AG20443 (cell line): ENCODE measurements around the gene TRIO.
A peak's percentile ranks its signal among the peaks of the same experiment; 100 is the strongest.

Source experiments
- DNase-seq: peaks from one replicate; pipeline ENCODE4 v3.0.0; 2012; ENCODE audit warnings: low spot score, mixed read lengths

TRIO gene

DNA sequence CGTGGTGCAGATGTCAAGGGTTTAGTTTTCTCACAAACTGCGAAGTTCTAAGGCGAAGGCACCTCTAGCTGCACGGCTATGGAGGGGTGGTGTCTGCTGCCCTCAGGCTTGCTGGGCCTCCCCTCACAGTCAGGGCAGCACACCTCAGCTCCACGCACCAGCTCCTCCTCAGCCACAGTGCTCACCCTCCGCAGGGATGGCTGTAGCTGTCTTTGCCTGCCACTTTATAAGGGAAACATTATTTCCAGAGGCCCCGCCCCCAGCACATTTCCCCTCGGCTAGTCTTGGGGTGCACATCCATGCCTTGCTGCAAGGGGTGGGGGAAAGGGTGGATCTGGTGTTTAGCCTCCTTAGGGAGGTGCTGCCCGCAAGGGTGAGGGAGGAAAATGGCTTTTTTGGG lies 154.6 kb downstream of the TRIO start:
- DNase-seq = no peak

DNA sequence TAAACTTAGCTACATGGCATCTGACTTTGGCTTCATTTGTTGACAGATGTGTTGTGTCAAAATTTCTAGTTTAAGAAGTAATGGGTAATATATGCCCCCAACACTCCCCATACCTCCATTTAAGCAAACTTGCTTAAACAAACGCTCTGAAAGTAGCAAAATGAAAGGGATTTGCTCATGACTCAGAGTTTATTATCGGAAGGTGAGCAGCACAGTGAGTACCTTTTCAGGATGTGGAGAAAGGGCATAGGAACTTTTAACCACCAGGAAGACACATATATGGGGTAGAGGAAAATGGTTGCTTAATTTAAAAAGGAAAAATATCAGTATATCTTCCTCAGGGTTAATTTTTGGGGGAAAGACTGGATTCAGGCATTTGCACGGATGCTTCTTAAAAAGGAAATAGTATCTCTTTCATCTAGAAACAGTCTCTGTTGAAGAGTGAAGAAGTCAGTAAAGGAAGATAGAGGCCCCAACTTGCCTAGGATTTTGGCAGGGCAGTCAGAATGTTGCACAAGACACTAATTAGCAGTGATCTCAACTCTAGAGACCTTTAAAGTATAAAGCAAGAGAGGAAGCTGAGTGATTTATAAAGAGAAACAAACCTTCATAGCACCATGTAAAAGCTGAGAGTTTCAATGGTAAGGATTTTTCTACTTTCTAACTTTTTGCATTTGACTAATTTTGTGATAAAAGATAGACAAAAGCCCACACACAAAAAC lies 155.1 kb downstream of the TRIO start:
- DNase-seq = peak; percentile 34

DNA sequence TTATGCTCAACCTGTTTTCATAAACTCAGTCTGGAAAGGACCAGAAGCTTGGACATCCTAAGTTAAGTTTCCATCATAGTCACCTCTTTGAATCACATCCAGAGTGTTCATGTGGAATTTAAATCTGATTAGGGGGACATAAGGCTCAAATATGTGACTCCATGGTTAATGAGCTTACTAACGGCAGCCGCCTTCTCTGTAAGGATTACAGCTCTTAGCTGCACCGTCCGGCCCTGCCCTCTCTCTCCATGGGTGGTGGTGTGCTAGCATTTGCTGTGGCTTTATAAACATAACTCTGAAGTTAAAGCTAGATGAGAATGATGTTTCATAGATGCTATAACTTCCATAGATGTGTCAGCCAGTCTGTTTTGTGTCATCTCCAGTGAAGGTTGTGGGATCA lies 156.5 kb downstream of the TRIO start:
- DNase-seq = no peak

DNA sequence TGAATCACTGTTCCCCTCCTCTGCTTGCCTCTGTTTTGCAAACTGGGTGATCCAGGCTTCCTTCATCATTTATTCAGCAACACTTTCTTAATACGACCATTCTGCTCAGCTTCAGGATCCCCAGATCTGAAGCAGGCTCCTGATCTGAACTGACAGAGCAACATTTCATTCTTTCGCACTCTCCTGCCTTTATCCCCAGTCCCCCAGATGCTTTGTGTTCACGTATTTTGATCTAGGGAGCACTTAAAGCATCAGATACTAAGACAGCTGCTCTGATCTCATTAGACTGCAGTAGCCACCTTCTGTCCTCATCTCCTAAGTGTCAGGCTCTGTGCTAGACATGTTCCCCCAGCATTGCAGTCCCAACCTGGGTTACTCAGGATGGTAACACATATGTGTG lies 158.0 kb downstream of the TRIO start:
- DNase-seq = no peak

DNA sequence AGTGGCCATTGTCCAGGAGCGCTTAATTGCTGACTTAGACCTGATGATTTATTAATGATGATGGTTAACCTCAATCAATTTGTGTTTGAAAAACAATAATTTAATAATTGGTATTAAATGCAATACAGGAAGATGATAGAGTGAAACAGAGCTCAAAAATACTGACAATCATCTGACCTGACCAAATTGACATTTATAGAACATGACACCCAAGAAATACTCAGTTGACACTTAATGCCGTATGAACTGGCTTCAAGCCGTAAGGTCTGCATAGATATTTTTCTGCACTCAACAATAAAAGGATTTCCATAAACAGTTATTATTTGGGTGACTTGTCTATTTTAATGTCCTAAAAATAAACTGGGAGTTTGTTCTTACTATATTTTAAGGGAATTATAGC lies 159.2 kb downstream of the TRIO start:
- DNase-seq = no peak

DNA sequence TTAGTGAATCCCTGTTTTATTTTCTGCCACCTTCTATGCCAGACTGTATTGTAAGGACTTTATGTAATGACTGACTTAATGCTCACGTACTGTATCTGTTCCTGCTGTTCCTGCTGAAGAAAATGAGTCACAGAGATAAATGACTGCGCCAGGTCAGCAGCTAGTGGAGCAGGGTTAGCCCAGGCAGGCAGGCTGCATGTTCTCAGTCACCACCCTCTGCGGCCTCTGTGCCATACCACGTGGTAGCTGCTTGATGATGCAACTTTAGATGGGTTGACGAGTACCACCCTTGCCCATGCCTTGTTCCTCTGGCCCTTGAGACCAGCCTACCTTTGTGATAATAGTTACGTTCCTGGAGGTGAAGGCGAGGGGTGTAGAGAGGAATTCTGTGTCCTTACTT lies 161.9 kb downstream of the TRIO start:
- DNase-seq = peak; percentile 56

DNA sequence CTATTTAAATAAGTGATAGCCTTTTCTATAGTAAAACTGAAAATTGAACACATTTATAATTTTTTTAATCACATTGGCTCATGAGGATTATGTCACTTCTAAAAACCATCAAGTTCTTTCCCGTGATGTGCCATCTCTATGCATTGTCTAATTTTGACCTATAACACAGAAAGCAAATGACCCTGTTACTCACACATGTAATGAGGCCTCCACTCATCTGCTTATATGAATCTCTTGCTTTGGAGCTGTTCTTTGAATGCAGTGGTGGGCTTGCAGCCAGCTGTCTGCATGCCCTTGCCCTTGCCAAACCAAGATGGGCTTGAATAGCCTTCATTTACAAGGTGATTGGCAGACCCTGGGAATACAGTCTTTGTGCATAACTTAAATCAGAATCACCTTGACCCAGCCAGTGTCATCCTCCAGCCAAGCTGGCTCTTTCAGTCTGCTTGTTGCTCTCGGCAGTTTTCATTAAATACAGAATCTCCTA lies 163.2 kb downstream of the TRIO start:
- DNase-seq = no peak

DNA sequence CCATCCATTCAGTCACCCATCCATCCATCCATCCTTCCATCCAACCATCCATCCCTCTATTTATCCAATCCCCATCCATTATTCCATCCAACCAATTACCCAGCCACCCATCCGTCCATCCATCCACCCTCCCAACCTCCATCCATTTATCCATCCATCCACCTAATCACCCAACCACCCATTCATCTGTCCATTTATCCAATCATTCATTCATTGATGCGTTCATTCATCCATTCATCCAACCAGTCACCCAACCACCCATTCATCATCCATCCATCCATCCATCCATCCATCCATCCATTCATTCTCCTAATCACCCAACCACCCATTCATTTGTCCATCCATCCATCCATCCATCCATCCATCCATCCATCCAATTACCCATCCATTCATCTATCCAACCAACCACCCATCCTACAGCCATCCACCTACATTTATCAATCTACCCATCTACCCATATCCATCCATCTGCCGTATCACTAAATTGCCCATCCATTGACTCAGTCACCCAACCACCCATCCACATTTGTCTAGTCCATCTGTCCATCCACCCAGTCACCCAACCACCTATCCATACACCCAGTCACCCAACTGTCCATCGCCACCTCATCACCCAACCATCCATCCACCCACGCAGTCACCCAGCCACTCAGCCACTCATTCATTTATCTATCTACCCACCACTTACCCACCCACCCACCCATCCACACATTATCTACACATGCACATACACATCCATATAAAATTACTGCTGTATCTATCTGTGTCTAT lies 165.4 kb downstream of the TRIO start:
- DNase-seq = no peak

DNA sequence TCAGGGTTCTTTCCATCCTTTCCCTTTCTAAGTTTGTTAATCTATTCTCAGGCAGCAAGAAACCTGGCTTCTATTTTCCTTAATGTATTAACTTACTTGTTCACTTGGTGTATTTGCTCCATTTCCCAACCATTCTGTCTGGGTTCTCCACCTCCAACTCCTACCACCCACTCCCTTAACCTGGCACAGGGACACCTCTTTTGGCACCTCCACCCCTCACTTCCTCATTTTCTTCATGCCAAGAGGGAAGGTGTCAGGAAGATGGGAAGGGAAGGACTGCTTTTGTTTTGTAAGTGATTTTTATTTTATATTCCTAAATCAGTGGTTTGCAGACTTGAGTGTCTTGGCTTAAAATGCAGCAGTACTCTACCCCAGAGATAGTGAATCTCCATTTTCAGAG lies 166.1 kb downstream of the TRIO start:
- DNase-seq = no peak

DNA sequence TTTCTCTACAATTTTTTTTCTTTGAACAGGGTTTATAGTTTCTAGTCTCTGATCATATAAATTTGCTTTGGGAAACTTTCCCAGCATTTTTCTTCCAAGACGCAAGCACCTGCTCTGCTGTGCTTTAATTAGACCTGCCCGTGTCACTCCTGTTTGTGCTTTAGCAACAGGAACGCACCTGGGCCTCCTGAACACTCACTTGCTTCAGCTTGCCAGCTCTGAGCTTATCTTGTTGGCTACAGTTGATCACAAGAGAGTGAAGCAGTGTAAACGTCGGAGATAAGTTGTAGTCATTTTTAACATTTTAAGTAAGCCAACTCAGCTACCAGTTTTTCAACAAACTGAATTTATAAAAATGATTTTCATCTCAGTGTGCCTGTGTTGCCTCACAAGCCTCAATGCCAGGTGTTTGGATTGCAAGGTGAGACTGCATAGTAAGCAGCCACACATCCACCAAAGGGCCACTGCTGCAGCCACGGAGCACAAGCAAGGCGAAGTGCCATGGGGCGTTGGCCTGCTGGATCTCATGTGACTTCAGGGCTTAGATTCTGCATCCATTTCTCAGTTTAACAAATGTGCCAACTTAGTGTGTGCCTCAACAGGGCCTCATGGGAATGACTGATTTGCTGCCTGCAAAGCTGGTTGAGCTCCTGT lies 166.9 kb downstream of the TRIO start:
- no peak for DNase-seq

DNA sequence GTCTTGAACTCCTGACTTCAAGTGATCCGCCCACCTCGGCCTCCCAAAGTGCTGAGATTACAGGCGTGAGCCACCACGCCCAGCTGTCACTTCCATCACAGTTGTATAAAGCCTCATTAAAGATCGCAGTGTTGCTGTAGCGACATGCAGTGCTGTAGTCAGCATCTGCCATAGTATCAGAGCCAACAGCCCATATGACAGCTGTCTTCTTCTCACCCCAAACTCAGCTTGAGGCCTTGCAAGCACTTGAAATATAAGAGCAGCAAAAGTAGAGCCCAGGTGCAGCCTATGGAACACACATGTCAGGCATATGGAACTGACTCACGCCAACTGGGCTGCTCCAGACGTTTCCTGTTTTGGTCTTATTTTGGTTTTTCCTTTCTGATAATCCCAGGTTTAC lies 167.8 kb downstream of the TRIO start:
- no peak for DNase-seq

DNA sequence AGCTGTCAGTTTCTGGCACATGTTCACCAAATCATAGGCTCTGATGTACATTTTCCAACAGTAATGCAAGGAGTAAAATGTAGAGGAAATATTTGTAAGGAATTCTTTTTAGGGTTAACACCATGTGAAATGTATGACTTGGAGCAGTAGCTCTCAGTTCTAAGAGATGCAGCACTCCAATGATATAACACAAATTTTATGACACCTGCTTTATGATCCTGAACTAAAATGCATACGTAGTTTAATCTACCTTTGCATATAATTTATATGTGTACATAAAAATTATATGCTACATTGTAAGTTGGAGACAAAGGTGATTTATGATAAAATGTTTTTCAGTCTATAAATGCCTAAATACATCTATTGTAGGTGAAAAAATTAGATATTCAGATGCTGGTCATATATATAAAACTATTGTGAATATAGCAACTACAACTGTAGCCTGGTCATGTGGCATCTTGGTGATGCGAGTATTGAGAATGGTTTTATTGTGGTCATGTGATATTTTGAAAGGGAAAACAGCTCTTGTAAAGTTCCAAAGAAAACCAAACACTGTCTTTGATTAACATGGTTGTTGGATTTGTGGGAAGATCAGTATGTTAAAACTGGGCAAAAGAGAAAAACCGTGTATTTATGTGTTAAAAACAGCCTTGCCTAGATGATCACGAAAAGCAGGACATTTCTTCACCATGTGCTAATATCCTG lies 171.0 kb downstream of the TRIO start:
- DNase-seq = no peak

DNA sequence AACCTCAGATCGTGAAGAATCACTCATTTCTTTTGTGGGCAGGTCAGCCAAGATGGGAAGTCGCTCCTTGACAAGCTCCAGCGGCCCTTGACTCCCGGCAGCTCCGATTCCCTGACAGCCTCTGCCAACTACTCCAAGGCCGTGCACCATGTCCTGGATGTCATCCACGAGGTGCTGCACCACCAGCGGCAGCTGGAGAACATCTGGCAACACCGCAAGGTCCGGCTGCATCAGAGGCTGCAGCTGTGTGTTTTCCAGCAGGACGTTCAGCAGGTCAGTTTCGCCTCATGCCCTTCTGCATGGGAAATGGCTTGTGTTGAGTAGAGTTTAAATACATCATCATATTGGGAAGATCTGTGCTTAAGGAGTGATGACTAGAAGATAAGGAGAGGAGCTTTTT lies 173.3 kb downstream of the TRIO start:
- DNase-seq = no peak

DNA sequence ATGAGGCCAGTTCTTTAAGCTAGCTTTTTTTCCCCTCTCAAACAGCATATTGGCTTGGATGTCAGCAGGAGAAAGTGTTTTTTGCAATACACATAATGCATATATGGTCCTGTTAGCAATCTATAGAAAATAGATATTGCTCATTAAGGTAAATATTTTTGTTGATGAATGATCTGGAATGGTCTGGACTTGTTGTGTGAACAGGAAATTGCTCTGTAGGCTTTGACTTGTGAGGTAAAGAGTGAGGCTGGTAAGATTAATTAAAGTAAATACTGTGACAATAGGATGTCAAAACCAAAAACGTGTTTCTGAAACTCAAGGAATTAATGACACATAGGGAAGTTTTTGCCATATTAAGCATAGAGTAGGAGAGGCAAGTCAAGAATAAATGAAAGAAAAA lies 176.0 kb downstream of the TRIO start:
- DNase-seq = no peak

DNA sequence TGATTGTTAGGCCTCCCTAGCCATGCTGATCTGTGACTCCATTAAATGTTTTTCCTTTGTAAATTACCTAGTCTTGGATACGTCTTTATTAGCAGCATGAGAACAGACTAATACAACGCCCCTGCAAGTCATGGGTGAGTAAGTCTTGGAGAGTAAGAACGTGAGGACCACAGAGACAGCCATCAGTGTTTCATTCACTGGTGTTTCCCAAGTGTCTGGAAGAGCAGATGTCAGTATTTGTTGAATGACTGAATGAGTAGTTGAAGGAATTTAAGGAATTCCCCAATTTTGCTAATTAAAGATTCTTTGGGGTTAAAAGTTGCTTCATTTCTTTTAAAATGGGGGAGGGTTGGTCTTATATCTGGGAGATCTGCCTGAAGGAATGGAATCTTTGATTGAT lies 178.8 kb downstream of the TRIO start:
- DNase-seq = no peak

DNA sequence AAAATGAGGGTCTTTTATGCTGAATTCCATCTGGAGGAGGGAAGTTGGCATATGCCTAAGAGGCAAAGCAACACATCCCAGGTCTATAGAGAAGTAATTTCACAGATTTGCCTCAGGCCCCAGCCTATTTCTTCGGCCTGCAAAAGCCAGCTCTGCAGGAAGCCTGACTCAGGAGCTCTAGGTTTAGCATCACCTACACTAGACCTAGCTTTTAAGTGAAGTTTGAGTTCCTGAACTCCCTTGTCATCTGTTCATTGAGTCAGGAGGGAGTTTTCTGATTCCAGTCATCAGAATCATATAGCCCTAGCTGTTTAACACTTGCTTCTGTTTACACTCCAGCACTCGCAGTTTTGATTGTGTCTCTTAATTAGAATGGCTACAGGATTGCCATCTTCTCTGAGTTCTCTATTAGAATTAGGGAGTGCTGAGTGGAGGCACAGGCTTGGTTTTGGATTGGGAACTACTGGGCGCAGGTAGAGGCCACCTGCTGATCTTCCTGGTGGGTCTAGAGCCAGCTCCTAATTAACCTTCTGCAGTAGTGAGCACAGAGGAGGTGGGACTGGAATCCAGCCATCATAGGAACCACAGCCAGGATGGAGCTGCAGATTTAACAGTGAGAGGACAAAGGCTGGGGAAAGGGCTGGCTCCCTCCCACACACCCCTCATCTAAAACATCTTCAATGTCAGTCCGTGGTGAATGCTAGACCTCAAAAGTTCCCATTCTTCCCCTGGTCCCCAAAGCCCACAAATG lies 179.5 kb downstream of the TRIO start:
- no peak for DNase-seq

DNA sequence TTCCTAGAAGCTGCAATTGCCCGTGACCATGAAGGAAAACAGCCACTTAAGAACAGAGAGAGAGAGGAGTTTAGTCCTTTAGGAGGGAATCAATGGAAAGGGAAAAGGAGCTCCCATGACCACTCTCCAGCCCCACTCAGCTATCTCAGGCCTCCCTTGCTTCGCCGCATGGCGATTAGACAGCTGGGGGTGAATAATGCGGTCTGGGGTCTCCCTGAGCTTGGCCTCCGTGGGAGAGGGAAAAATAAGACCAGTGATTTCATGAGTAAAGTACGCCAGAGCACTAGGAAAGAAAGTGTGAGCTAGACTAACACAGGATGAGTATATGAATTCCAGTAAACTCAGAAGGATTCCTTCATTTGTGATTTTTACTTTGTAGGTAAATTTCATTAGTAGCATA lies 180.3 kb downstream of the TRIO start:
- no peak for DNase-seq

DNA sequence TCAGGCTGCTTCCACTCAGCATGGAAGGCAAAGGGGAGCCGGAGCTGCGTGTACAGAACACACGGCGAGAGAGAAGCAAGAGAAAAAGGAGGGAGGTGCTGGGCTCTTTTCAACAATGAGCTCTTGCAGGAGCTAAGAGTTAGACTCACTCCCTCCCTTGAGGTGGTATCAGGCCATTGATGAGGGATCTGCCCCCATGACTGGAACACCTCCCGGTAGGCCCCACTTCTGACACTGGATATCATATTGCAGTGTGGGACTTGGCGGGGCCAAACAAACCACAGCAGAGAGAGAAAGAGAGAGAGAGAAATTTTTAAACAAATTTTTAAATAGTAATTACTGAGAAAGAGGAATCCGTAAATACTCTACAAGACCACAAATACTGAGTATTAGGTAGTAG lies 182.2 kb downstream of the TRIO start:
- DNase-seq = no peak

DNA sequence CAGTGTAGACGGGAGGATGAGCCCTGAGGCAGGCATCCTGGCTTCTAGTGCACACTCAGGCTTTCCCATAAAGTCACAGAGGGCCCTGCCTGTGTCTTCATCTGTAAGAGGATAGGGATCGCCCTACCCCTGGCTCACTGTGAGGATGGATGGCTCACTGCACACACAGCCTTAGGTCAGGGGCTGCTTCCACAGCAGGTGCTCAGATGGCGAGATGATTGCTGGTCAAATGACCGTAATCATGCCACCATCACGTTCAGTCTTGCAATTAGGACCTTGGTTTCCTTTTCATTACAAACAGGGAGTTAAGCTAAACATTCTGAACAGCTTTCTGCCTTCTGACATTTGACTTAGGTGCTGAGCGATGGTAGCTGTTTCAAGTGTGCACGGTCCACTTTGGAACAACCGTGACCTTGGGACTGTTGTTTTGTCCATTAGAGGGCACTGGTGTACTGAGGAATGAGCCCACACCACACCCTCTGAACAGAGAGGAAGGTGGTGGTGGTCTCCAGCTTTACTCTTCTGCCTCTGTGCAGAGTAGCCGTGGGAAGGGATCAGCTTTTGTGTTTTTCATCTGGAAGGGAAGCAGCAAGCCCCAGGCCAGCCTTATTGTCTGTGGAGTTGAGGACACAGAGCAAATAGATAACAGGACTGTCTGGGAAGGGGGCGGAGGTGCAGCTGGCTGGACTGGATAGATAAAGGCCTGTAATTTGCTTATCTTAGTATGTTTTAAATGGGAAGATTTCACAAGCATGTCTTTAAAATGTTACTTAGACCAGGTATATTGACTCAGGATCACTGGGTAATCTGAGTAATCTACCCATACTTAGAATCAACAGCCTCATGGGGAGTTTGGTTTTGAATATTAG lies 183.1 kb downstream of the TRIO start:
- no peak for DNase-seq

DNA sequence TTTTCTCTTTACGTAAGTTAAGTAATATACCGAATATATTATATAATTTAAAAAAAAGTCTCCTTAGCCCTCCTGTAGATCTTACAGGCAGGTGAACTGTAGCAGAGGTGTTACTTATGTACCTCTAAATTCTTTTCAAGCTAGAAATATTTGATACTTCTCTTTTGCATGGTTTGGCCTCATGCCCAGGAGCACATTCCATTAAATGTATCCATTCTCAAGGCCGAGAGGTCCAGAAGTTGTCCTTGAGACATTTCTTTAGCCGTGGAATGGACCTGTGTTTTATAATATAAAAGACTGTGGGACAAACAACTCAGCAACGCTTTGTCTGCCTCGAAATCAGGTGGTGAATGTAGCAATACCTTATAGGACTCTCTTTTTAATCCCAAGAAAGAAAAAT lies 184.5 kb downstream of the TRIO start:
- no peak for DNase-seq

DNA sequence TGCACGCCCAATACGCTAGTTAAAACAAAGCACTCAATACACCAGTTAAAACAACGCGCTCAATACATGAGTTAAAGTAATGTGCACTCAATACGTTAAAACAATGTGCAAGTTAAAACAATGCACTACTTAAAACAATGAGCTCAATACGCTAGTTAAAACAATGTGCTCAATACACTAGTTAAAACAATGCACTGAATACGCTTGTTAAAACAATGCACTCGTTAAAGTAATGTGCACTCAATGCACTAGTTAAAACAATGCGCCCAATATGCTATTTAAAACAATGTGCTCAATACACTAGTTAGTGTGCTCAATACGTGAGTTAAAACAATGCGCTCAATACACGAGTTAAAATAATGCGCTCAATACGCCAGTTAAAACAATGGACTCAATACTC lies 185.0 kb downstream of the TRIO start:
- DNase-seq = no peak
